ENCODE data around the gene NPM1.
"Not testable (repeated sequence)": the region's sequence is repeated elsewhere in the genome, so short reads cannot be mapped to it uniquely, and the experiment has no call there.

Gene NPM1, protein sequence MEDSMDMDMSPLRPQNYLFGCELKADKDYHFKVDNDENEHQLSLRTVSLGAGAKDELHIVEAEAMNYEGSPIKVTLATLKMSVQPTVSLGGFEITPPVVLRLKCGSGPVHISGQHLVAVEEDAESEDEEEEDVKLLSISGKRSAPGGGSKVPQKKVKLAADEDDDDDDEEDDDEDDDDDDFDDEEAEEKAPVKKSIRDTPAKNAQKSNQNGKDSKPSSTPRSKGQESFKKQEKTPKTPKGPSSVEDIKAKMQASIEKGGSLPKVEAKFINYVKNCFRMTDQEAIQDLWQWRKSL

DNA sequence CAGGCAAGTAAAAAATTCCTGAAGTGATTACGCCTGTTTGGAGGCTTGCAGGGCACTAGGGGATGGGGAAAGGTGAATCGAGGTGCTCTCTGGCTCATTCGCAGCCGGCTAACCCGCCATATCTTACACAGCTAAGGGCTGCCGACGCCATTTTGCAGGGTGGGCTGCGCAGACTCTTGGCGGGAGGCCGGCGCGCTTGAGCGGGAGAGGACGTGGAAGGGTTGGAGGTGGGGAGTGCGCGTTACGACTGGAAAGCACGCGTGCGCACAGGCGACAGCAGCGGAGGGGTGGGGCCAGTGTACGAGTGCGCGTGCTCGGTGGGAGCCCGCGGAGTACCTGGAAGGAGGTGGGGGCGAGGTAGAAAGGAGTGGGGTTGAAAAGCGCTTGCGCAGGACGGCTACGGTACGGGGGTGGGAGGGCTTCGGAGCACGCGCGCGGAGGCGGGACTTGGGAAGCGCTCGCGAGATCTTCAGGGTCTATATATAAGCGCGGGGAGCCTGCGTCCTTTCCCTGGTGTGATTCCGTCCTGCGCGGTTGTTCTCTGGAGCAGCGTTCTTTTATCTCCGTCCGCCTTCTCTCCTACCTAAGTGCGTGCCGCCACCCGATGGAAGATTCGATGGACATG lies at the start of gene NPM1:
NPM1 (plus strand) TSS at position 505 of the 625 bp plus-strand sequence; CDS start at position 605, 100 bp downstream.
- peak; percentile 65 for DNase-seq (ENCODE audit: low read depth)

DNA sequence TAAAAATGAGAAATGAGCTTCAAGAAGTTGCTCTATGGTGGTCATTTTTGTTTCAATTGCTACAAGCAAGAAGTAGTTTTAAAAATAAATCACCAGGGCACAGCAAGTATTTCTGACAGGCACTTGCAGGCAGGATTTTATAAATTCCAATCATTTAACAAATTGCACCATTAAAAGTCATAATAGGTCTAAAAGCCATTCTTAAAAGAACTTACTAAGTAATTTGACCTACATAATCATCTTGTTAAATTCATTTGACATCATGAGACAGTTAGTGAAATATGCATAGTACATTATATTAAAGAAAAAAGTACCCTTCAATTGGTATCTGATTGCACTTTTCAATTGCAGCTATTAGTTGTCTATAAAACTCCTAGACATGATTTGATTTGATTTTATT lies 47.6 kb upstream of the NPM1 start:
- DNase-seq (ENCODE audit: low read depth), result no peak

DNA sequence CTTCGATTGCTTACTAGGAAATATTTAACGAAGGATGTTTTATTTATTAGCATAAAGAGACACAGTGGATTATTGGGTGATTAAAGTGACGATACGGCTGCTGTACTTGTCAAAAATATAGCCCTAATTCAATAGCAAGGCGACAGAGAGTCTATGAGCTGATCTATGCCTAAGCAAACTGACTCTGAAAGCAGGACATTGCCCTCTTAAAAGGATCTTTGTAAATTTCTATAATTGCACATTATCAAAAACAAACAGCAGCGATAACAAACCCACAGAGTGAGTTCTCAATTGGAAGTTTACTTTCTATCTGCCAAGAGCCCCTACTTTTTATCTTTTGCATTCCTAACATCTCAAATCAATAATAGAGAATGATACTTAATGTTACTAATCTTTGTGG lies 47.2 kb upstream of the NPM1 start:
- DNase-seq (ENCODE audit: low read depth), result no peak

DNA sequence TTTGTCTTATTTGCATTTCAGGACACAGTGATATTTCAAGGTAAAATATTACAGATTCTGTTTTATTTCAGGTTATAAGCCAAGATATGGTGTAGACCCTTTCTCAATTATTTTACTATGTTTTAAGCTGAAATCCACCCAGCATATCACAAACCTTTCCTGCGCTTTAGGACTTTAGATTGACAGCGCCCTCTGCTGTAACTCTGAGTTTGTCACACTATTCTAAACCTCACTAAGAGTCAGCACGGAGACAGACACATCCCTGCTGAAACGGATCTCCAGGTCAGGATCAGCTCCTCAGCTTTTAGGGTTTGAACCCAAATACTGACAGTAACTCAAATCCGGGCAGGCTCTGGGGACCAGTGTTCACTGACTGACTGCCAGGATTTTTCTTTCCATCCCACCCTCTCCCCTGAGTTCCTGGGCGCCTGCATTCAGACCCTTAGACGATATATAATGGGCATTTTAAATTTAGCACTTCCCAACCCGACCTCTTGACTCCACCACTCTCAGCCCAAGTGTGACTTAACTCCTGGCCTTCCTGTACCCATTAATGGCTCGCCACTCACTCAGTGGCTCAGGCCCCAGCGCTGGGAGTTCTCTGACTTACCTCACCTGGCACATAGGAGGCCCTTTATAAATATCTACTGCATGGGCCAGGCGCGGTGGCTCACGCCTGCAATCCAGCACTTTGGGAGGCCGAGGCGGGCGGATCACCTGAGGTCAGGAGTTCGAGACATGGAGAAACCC lies 45.1 kb upstream of the NPM1 start:
- DNase-seq (ENCODE audit: low read depth), result no peak

DNA sequence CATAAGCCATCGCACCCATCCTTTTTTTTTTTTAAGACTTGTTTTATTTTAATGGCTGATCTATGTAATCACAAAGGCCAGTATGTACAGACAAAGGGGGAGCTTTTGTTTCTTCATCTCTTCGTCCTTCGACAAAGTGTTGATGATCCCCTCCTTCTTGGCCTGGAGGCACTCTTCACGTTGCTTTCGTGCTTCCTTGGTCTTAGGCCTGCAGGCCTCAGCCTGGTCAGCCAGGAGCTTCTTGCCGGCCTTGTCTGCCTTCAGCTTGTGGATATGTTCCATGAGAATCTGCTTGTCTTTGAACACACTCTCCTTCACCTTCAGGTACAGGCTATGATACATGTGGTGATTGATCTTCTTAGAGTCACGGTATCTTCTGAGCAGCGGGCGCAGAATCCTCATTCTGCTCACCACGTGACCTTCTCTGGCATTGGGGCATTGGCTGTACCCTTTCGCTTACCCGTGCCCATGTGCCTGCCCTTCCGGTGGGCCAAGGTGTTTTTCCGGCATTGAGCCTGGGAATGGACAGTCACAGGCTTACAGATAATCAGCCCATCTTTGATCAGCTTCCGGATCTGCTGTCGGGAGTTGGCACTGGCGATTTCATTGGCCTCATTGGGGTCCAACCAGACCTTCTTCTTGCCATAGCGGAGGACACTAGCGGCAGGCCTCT lies 42.6 kb upstream of the NPM1 start:
- DNase-seq (ENCODE audit: low read depth), result no peak

DNA sequence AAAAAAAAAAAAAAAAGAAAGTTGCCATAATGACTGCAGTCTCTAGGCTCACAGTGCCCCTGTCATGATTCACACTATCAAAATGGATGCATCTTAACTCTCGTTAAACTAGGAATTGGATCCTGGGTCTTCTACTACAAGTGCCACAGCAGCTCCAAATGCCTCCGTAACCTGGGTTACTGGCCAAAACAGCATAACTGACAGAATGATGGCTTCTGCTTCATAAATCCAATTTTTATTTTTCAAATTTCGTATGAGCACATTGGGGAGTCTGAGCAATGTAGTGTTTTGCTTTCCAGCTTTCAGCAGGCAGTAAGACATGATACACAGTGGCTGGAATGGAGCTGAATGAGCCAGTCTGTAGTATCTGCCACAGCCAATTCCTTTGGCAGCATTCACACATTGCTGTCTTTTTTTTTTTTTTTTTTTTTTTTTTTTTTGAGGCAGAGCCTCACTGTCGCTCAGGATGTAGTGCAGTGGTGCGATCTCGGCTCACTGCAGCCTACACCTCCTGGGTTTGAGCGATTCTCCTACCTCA lies 36.0 kb upstream of the NPM1 start:
- DNase-seq (ENCODE audit: low read depth), result no peak

DNA sequence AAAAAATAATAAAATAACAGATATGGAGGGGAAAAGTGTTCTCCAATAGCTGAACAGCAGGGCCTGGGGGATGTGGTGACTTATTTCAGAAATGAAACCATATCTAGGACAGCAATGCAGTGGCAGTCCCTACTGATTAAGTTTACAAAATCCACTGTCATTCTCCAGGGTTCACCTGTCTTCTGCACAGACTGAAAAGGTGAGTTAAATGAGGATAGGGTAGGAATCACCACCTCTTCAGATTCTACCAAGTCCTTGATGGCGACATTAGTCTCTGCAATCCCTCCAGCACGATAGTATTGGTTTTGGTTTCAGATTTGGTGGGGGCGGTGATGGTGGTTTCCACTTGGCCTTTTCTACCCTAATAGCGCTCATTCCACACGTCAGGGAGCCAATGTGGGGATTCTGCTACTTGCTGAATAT lies 32.3 kb upstream of the NPM1 start:
- DNase-seq (ENCODE audit: low read depth), result no peak

DNA sequence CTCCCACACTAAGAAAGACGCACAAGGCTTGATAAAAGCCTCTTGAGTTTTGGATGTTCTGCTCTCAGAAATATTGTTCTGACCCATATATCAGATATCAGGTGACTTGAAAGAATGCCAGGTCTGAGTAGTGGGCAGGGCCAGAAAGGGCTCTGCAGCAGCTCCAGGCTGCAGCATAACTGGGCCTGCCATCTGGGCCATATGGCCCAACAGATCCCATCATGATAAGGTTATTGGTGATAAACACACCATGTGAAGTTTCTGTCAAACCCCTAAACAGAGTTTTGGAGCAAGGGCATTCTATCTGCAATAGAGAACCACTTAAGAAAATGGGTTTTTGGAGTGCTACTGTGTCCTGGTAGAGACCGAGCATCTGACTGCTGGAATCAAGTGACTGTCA lies 29.8 kb upstream of the NPM1 start:
- no peak for DNase-seq (ENCODE audit: low read depth)

DNA sequence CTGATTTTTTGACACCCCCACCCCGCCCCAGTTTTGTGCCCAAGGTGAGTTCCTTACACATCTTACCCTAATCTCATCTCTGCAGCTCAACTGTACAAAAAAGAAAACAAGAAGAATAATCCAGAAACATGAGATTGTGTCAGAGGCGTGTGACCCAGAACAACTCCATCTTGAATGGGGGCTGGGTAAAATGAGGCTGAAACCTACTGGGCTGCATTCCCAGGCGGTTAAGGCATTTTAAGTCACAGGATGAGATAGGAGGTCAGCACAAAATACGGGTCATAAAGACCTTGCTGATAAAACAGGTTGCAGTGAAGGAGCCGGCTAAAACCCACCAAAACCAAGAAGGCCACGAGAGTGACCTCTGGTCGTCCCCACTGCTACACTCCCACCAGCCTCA lies 26.5 kb upstream of the NPM1 start:
- not testable (repeated sequence) for DNase-seq (ENCODE audit: low read depth)

DNA sequence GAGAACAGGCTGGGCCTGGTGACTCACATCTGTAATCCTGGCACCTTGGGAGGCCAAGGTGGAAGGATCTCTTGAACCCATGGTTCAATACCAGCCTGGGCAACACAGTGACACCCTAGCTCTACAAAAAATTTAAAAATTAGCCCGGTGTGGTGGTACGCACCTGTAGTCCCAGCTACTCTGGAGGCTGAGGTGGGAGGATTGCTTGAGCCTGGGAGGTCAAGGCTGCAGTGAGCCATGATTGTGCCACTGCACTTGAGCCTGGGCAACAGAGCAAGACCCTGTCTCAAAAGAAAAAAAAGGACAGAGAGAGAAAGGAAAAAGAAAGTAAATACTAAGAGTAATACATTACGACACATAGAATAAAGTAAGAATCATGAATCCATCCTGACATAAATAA lies 24.4 kb upstream of the NPM1 start:
- DNase-seq (ENCODE audit: low read depth), result not testable (repeated sequence)

DNA sequence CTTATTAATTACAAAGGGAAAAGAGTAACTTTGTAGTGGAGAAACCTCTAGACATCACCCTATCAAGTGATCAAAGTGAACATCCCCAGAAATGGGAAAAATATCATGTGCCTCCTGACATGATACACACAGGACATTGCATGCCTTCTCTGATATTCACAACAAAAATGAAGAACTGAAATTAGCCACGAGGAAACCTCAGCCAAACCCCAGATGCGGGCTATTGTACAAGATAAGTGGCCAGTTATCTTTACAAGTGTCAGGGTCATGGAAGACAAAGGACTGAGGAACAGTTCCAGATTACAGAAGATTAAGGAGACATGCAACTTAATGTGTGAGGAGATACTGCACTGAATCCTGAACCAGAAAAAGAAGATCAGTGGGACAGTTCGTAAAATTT lies 23.8 kb upstream of the NPM1 start:
- no peak for DNase-seq (ENCODE audit: low read depth)

DNA sequence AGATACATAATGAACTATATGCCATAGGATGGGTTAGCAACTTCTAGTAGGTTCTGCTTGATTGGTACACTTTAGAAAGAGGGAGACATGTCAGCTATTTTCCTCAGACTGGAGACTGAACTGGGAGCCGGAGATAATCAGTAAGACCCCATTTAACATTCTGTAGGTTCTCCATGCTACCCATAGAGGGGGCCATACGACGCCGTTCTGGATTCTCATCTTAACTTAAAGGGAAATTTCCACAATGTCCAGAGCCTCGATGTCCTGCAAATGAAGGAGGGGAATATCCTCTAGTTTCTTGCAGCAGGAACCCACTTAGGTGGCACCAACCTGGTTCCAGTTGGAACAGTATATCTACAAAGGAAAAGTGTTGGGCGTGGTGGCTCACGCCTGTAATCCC lies 22.3 kb upstream of the NPM1 start:
- DNase-seq (ENCODE audit: low read depth), result no peak

DNA sequence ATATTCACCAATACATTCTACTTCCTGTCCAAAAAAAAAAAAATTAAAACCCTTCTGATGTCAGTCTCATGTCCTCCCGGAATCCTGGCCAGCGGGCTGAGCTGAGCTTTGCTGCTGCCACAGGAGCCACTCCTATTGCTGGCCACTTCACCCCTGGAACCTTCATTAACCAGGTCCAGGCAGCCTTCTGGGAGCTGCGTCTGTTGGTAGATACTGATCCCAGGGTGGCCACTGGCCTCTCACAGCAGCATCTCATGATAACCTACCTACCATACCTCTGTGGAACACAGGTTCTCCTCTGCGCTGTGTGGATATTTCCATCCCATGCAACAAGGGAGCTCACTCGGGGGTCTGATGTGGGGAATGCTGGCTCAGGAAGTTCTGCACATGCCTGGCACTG lies 21.0 kb upstream of the NPM1 start:
- DNase-seq (ENCODE audit: low read depth), result no peak

DNA sequence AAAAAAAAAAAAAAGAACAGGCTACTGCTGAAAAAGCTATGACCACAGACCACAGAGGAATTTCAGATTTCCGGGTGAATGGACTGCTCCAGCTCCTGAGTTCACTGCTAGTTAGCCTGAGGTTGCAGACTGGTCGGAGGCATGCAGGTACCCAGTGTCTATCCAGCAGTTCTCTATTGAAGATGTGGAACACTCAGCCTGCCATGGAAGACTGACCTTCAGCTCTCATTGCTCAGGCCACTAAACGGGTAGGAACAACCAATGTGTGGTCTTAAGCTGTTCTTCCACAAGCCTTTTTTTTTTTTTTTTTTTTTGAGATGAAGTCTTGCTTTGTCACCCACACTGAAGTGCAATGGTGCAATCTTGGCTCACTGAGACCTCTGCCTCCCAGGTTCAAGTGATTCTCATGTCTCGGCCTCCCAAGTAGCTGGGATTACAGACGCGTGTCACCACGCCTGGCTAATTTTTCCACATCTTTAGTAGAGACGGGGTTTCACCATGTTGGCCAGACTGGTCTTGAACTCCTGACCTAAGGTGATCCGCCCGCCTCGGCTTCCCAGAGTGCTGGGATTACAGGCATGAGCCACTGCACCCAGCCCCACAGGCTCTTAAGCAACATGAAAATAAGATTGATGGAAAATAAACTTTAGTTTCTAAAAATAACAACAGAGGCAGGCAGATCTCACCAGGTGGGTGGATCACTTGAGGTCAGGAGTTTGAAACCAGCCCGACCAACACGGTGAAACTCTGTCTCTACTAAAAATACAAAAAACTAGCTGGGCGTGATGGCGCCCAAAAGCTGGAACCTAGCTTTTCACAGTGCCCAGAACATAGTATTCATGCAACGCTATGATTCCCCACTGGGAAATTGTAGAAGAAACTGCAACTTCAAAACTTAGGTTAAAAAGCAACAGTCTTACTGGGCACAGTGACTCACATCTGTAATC lies 20.0 kb upstream of the NPM1 start:
- no peak for DNase-seq (ENCODE audit: low read depth)

DNA sequence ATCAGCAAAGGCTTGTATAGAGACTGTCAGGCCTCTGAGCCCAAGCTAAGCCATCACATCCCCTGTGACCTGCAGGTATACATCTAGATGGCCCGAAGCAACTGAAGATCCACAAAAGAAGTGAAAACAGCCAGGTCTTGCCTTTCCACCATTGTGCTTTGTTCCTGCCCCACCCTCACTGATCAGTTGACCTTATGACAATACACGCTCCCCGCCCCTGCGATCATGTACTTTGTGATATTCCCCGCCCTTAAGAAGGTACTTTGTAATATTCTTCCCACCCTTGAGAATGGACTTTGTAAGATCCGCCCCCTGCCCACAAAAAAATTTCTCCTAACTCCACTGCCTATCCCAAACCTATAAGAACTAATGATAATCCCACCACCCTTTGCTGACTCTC lies 18.6 kb upstream of the NPM1 start:
- no peak for DNase-seq (ENCODE audit: low read depth)

DNA sequence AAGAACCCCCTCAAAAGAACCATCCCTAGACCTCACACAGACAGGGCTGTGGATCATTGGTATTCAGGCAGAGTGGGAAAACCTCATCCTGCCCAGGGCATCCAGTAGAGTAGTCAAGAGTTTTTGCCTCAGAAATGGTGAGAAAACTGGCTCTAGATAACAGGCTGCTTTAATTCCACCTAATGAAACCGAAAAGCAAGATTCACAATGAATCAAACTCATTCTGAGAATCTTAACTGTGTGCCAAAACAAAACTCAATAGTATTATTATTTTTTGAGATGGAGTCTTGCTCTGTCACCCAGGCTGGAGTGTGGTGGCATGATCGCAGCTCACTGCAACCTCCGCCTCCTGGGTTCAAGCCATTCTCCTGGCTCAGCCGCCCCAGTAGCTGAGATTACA lies 17.8 kb upstream of the NPM1 start:
- no peak for DNase-seq (ENCODE audit: low read depth)

DNA sequence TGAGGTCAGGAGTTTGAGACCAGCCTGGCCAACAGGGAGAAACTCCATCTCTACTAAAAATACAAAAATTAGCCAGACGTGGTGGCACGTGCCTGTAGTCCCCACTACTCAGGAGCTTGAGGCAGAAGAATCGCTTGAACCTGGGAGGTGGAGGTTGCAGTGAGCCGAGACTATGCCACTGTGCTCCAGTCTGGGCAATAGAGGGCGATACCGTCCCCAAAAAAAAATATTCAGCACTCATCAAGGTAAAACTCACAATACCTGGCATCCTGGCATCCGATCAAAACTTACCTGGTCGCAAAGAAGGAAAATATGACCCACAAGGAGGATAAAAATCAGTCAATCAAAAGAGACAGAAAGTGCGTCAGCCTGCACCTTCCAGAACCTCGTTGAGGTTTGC lies 16.8 kb upstream of the NPM1 start:
- not testable (repeated sequence) for DNase-seq (ENCODE audit: low read depth)

DNA sequence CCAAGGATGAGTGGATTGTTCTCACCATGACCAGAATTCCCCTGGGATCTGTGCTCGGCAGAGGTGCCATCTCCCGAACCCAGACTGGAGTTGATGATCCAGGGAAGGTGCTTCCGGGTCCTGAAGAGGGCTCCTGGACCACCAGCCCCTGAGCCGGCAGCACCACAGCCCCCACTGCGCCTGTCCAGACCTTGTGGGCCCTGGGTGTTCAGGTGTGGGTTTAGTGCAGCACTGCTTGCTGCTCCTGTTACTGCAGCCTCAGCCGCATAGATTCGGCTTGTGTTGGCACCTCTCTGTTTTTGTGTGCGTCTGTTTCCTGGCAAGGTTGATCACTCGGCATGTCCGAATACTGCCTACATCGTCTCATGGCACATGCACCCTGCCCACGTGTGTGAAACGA lies 16.3 kb upstream of the NPM1 start:
- no peak for DNase-seq (ENCODE audit: low read depth)

DNA sequence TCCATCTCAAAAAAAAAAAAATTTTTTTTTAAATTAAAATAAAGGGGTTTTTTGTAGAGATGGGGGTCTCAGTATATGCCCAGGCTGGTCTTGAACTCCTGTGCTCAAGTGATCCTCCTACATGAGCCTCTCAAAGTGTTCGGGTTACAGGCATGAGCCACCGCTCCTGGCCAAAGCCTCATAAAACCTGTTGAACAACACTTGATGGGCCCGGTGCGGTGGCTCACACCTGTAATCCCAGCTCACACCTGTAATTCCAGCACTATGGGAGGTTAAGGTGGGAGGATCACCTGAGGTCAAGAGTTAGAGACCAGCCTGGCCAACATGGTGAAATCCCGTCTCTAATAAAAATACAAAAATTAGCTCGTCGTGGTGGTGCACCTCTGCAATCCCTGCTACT lies 7.7 kb upstream of the NPM1 start:
- DNase-seq (ENCODE audit: low read depth), result no peak

DNA sequence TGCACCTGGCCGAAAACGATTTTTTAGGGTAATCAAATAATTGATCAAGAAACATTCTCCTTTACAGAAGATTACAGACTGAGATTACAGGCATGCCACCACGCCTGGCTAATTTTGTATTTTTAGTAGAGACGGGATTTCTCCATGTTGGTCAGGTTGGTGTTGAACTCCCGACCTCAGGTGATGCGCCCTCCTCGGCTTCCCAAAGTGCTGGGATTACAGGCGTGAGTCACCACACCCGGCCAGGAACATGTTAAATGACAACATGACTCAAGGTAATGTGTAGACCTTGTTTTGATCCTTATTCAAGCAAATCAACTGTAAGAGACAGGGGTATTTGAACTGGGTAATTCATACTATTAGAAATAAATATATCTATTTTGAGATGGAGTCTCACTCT lies 3.2 kb upstream of the NPM1 start:
- not testable (repeated sequence) for DNase-seq (ENCODE audit: low read depth)

DNA sequence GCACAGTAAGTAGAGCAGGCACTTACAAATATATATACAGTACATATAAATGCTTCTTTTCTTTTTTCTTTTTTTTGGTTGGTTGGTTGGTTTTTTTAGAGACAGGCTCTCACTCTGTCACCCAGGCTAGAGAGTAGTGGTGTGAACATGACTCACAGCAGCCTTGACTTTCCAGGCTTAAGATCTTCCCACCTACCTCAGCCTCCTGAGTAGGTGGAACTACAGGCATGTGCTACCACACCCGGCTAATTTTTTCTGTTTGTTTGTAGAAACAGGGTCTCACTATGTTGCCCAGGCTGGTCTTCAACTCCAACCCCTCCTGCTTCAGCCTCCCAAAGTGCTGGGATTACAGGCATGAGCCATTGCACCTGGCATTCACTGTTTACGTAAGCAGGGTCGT lies 2.6 kb upstream of the NPM1 start:
- DNase-seq (ENCODE audit: low read depth), result not testable (repeated sequence)
